HL-60/S4 treated with retinoic acid at 250 ng/mL for 4 days and 3 days (cell line): ENCODE measurements around the gene GKN2.
"Not testable (repeated sequence)": the region's sequence is repeated elsewhere in the genome, so short reads cannot be mapped to it uniquely, and the experiment has no call there.

Experiments used
- in situ Hi-C: fragments of 300-500 bp; cut with MboI; formaldehyde crosslinking; loops from 2 replicates; pipeline ENCODE4 v1.7.0; 2022; ENCODE audit warnings: low sequenced_read_pairs

The GKN2 gene

DNA sequence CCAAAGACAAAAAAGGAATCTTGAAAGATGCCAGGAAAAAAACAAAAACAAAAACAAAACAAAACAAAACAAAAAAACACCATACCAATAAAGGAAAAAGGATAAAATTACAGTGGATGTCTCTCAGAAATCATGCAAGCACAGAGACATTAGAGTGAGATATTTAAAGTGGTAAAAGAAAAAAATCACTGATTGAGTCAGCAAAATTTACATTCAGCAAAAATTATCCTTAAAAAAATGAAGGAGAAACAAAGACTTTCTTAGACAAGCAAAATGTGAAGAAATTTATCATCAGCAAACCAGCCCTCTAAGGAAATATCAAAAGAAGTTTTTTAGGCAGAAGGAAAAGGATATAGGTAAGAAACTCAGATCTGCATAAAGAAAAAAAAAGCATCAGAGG, 11.6 kb upstream of the GKN2 start:
- in situ Hi-C loops = no loop called here

DNA sequence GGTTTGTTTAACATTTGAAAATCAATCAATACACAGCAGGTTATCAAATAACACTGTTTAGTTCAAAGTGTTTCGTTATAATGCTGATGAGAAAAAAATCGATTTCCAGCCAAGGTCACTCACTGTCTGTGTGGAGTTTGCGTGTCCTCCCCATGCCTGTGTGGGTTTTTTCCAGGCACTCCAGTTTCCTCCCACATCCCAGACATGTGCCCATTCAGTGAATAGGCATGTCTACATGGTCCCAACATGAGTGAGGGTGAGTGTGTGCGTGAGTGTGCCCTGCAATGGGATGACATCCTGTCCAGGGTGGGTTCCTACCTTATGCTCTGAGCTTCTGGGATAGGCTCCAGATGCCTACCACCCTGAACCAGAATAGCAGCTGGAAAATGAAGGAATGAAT, 8.7 kb upstream of the GKN2 start:
- in situ Hi-C loops = no loop called here

- in situ Hi-C loops = no loop called here
Measured at GRCh38 chr2:68959001-68959400, 6.3 kb upstream of the GKN2 start.

- in situ Hi-C loops = not testable (repeated sequence)
Measured at GRCh38 chr2:68955432-68955831, 2.7 kb upstream of the GKN2 start.

GRCh38 chr2:68951899-68952298, 794 bp downstream of the GKN2 start:
- in situ Hi-C loops = no loop called here

- in situ Hi-C loops = no loop called here
Measured at GRCh38 chr2:68948710-68949109, 4.0 kb downstream of the GKN2 start.

- in situ Hi-C loops = no loop called here
Measured at GRCh38 chr2:68946117-68946516, 6.6 kb downstream of the GKN2 start.

- in situ Hi-C loops = no loop called here
Measured at GRCh38 chr2:68943581-68944568, 8.8 kb downstream of the GKN2 start.

DNA sequence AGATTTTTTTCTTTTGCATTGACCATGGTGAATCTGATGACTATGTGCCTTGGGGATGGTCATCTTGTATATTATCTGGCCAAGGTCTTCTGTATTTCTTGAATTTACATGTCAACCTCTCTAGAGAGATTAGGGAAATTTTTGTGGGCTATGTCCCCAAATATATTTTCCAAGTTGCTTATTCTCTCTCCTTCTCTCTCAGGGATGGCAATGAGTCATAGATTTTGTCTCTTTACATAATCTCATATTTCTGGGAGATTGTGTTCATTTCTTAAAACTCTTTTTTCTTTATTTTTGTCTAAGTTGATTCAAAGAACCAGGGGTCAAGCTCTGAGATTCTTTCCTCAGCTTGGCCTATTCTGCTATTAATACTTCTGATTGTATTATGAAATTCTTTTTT, 9.9 kb downstream of the GKN2 start:
- in situ Hi-C loops = no loop called here

GRCh38 chr2:68940369-68940768, 12.3 kb downstream of the GKN2 start:
- in situ Hi-C loops = no loop called here

- in situ Hi-C loops = no loop called here
Measured at GRCh38 chr2:68939962-68940361, 12.7 kb downstream of the GKN2 start.

GRCh38 chr2:68938938-68939337, 13.8 kb downstream of the GKN2 start:
- in situ Hi-C loops = no loop called here

GRCh38 chr2:68937346-68938055, 15.2 kb downstream of the GKN2 start:
- in situ Hi-C loops = no loop called here

DNA sequence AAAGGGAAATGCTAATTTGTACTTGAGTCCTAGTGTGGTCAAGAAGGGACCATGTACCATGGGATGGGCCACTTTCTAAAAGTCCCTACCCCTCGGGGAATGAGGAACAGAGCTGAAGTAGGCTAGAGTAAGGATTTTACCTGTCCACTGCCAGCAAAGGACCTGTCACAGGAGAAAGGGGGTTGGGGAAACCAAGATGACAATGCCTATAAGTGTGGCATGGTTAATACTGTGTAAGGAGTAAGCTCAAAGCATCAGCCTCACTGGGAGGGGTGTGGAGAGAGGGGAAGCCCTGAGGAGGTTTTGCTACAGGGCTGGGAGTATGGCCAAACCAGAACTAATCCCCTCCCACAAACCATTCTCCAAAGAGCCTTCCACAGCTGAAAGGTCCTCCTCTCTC, 15.8 kb downstream of the GKN2 start:
- in situ Hi-C loops = no loop called here

DNA sequence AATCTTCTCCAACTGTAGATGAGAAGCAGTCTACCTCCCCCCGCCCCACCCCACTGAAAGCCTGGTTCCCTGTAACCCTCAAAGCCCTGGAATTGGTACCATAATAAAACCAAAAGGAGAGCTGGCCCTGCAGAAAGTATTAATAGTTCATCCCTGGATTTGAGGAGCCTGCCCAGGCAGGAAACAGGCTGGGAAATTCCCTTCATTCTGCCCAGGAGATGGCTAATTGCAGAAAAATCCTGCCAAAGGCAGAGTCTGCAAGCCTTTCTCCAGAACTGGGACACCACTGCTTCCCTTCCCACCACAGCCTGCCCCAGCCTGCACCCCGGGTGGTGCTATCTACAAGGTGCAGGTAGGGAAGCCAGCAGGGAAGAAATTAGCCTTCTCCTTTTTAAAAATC, 16.3 kb downstream of the GKN2 start:
- in situ Hi-C loops = no loop called here

DNA sequence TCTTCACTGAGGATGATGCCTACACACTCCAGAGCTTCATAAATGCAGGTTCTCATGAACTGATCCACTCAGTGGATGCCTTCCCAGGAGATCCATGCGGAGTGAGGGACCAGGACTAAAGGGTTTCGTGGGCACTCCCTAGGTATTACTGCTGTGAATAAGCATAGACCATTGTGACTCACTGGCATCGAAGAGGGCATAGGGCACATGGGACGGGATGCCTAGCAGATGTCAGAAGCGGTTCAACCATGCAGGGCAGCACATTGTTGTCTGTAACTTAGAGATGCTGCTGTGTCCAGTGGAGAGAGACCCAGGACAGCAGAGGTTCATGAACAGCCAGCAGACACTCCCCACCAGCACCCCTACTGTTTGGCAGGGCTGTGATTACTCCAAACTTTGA, 17.2 kb downstream of the GKN2 start:
- in situ Hi-C loops = no loop called here

GRCh38 chr2:68934021-68934420, 18.7 kb downstream of the GKN2 start:
- in situ Hi-C loops = no loop called here

- in situ Hi-C loops = no loop called here
Measured at GRCh38 chr2:68932402-68932801, 20.3 kb downstream of the GKN2 start.

GRCh38 chr2:68931799-68932198, 20.9 kb downstream of the GKN2 start:
- in situ Hi-C loops = no loop called here

DNA sequence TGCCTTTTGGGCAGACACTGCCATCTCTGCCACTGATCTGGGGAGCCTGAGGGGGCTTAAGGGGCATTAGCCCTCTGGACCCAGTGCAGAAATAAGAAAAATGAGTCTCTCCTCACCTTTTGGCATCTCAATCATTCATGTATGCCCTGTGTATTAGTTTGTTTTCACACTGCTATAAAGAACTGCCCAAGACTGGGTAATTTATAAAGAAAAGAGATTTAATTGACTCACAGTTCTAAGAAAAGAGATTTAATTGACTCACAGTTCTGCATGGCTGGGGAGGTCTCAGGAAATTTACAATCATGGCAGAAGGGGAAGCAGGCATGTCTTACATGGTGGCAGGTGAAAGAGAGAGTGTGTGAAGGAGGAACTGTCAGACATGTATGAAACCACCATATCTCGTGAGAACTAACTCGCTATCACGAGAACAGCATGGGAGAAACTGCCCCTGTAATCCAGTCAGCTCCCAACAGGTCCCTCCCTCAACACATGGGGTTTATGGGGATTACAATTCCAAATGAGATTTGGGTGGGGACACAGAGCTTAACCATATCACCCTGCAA, 21.5 kb downstream of the GKN2 start:
- in situ Hi-C loops = no loop called here

DNA sequence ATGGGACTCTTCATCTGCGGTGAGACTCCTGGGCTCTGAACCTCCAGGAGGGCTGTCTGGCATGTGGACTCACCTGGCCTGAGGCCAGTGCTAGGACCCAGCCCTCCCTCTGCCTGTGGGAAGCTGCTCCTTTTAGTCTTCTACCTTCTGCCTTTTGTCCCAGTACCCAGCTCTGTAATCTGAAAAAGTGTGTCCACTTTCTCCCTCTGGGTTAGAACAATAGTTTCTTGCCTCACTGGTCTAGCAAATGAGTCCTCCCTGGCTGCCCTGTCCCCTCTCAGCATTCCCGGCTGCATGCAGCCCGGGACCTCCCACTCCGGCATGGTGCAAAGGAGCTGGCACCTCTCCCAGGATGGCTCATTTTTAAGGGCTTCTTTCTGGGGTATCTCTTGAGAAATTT, 25.9 kb downstream of the GKN2 start:
- in situ Hi-C loops = no loop called here
